HG02938 (cell line): ENCODE data around the gene R3HCC1L.

Experiments used
- ATAC-seq: cut with Tn5 transposase; IDR thresholded peaks from one replicate; pipeline ENCODE4 v1.9.1; 2021; ENCODE audit warnings: mild to moderate bottlenecking, moderate library complexity; ENCODE audit not compliant: unreplicated experiment

R3HCC1L gene

GRCh38 chr10:98270786-98271185 is 136.3 kb downstream of the R3HCC1L start:
- ATAC-seq = no peak

GRCh38 chr10:98272245-98272644 is 137.8 kb downstream of the R3HCC1L start:
- no peak for ATAC-seq

- ATAC-seq = no peak
These were observed 138.2 kb downstream of the R3HCC1L start for GRCh38 chr10:98272656-98273055.

- ATAC-seq = no peak
These were observed 138.8 kb downstream of the R3HCC1L start for GRCh38 chr10:98273057-98273850.

- no peak for ATAC-seq
These were observed 140.1 kb downstream of the R3HCC1L start for GRCh38 chr10:98274562-98274961.

GRCh38 chr10:98276311-98276710 is 141.9 kb downstream of the R3HCC1L start:
- ATAC-seq = no peak

- ATAC-seq = no peak
These were observed 151.0 kb downstream of the R3HCC1L start for GRCh38 chr10:98285416-98285815.

GRCh38 chr10:98286419-98286818 is 152.0 kb downstream of the R3HCC1L start:
- ATAC-seq = no peak

- no peak for ATAC-seq
These were observed 152.9 kb downstream of the R3HCC1L start for GRCh38 chr10:98287321-98287720.

GRCh38 chr10:98289802-98290209 is 155.3 kb downstream of the R3HCC1L start:
- ATAC-seq = no peak

- ATAC-seq = no peak
These were observed 158.5 kb downstream of the R3HCC1L start for GRCh38 chr10:98292971-98293370.

GRCh38 chr10:98293550-98294269 is 159.3 kb downstream of the R3HCC1L start:
- ATAC-seq = no peak

- no peak for ATAC-seq
These were observed 159.8 kb downstream of the R3HCC1L start for GRCh38 chr10:98294270-98294627.
